ENCODE data around the gene ATXN2.
"Not testable (repeated sequence)": the region's sequence is repeated elsewhere in the genome, so short reads cannot be mapped to it uniquely, and the experiment has no call there.

The ATXN2 gene

GRCh38 chr12:111506260-111506659, 92.9 kb downstream of the ATXN2 start:
- no peak for DNase-seq (ENCODE audit: low read depth in 2 of 2)

DNA sequence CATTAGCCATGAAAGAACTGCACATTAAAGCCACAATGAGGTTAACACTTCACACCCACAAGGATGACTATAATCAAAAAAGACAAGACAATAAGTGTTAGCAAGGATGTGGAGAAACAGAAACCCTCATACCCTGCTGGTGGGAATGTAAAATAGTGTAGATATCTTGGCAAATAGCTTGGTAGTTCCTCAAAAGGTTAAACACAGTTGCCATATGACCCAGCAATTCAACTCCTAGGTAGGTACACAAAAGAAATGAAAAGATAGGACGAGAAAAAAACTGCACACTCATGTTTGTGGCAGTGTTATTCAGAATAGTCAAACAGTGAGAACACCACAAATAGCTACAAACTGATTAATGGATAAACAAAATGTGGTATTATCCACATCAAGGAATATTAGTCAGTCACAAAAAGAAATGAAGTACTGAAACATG, 93.5 kb downstream of the ATXN2 start:
- no peak for DNase-seq (ENCODE audit: low read depth in 2 of 2)

- DNase-seq (ENCODE audit: low read depth in 2 of 2): no peak
These were observed 96.0 kb downstream of the ATXN2 start for GRCh38 chr12:111503116-111503515.

DNA sequence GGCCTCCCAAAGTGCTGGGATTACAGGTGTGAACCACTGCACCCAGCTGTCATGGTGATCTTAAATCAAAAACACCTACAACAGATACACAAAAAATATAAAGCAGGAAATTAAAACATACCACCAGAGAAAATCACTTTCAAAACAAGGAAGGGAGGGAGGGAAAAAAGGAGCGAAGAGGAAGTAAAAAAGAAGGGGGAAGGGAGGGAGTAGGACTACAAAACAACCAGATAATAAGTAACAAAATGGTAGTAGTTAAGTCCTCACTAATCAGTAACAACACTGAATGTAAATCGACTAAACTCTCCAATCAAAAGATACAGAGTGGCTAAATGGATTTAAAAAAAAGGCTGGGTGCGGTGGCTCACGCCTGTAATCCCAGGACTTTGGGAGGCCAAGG, 104.4 kb downstream of the ATXN2 start:
- no peak for DNase-seq (ENCODE audit: low read depth in 2 of 2)

- DNase-seq (ENCODE audit: low read depth in 2 of 2): not testable (repeated sequence)
These were observed 106.1 kb downstream of the ATXN2 start for GRCh38 chr12:111492979-111493378.

- no peak for DNase-seq (ENCODE audit: low read depth in 2 of 2)
These were observed 110.3 kb downstream of the ATXN2 start for GRCh38 chr12:111488798-111489197.

DNA sequence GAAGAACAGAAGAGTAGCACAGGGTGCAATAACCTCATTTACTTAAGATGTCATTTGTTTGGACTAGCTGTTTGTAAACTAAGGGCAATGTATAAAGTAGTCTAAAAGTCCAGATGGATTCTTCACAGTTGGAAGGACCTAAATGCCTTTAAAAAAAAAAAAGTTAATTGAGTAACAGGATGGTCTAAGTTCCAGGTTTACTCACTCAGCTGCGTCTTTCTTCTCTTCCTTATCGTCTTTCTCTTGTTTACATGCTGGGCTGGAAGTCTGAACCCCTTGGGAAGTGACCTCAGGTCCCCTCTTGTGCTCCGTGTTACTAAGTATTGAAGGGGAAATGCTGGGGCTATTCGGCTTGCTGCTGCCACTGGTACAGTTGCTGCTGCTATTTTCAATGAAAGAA, 110.8 kb downstream of the ATXN2 start:
- no peak for DNase-seq (ENCODE audit: low read depth in 2 of 2)

DNA sequence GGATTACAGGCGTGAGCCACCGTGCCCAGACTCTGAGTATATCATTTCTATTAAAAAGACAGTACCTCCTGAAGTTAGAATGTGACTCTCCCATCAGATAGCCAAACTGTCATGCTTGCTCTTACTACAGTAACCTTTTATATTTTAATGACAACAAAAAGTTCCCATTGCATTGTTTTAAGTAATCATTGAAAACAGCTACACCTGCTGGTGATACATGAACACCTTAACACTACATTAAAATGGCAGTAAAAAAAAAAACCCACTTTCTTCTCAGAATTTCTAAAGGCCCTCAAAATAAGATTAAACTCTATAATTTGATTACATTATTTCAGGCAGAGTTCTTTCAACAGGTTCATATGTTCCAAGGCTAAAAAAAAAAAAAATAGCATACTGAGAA, 116.7 kb downstream of the ATXN2 start:
- DNase-seq (ENCODE audit: low read depth in 2 of 2): no peak

DNA sequence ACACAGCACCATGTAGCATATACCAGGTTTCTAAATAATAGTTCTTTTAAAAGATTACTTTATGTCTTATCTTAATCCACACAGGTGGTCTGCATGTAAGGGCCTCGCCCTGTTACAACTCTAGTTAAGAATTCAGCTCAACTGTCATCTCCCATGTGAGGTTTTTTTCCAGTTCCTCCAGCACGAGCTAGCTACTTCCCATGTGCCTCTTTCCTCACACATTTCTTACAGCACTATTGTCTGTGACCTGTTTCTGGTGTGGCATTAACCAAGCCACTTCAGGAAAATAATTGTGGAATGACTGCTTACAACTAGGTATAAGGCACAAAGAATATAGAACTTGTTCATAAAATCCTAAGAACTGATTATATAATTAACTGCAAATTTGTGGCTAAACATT, 127.9 kb downstream of the ATXN2 start:
- no peak for DNase-seq (ENCODE audit: low read depth in 2 of 2)

GRCh38 chr12:111469401-111469800, 129.7 kb downstream of the ATXN2 start:
- no peak for DNase-seq (ENCODE audit: low read depth in 2 of 2)

- DNase-seq (ENCODE audit: low read depth in 2 of 2): no peak
These were observed 131.3 kb downstream of the ATXN2 start for GRCh38 chr12:111467857-111468241.

DNA sequence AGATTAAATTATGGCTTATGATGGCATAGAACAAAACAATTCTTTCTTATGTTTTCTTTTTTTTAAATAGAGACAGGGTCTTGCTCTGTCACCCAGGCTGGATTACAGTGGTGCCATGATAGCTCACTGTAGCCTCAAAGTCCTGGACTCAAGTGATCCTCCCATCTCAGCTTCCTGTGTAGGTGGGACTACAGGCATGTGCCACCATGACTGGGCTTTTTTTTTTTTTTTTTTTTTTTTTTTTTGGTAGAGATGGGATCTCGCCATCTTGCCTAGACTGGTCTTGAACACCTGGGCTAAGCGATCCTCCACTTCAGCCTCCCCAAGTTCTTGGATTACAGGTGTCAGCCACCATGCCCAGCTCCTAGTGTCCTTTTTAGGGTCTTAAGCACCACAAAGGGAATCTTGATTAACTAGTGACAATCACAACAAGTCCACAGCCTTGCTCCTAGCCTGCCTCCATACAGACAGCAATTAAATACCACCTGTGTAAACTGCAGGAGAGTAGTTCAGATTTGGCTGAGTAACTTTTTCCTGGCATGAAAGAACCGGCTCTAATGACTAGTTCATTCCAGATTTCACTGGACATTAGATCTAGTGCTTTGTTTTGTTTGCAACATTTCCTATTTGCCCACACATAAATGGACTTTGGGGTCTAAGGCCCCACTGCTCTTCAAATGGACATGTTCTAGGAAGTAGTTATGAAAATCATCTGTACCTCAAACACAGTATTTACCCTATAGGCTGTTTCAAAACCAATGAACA, 131.8 kb downstream of the ATXN2 start:
- no peak for DNase-seq (ENCODE audit: low read depth in 2 of 2)

- no peak for DNase-seq (ENCODE audit: low read depth in 2 of 2)
These were observed 136.8 kb downstream of the ATXN2 start for GRCh38 chr12:111462210-111462769.

DNA sequence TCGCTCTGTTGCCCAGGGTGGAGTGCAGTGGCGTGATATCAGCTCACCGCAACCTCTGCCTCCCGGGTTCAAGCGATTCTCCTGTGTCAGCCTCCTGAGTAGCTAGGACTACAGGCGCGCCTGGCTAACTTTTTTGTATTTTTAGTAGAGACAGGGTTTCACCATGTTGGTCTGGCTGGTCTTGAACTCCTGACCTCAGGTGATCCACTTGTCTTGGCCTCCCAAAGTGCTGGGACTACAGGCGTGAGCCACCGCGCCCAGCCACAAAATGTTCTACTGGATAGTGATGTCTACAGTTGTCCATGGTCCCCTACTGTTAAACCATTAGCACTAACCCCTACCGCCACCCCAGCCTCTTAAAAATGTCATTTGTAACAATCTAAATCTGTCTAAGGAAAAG, 139.0 kb downstream of the ATXN2 start:
- DNase-seq (ENCODE audit: low read depth in 2 of 2): not testable (repeated sequence)

- no peak for DNase-seq (ENCODE audit: low read depth in 2 of 2)
These were observed 140.5 kb downstream of the ATXN2 start for GRCh38 chr12:111458546-111459172.

DNA sequence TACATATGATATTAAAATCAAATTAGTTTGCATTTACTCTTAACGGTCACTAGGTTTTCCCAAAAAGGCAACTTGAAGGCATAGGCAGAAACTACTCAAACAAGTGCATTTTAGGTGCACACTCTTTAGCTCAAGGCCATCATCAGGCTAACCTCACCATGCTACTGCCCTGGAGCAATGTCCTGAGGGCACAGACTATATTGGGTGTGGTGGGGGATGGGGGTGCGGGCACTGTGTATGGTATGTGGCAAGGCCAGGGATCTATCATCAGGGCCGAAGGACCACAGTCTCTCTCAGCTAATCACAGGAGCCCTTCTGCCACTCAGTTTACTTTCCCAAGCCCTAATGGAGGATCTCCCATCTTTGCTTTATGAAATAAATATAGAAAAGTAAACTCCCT, 141.5 kb downstream of the ATXN2 start:
- DNase-seq (ENCODE audit: low read depth in 2 of 2): no peak

- DNase-seq (ENCODE audit: low read depth in 2 of 2): no peak
These were observed 142.0 kb downstream of the ATXN2 start for GRCh38 chr12:111457071-111457470.

- no peak for DNase-seq (ENCODE audit: low read depth in 2 of 2)
These were observed 143.4 kb downstream of the ATXN2 start for GRCh38 chr12:111455448-111456320.

GRCh38 chr12:111454716-111455447, 144.2 kb downstream of the ATXN2 start:
- no peak for DNase-seq (ENCODE audit: low read depth in 2 of 2)

DNA sequence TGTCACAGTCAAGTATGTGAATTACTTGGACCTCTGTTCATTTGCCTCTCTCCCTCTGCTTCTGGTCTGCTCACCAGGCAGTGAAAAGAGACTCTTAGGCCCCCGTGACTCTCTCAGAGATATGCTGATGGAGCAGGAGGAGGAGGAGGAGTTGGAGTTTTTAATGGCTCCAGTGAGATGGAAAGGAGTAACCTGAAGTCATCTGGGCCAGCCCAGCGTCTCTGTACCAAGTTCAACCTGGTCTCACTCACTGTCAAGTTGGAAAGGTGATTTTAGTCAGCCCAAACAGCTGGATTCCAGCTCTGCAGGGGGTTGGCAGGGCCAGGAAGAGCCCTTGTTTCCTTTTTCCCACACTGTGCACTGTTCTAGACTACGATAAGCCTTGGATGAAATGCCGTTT, 144.8 kb downstream of the ATXN2 start:
- DNase-seq (ENCODE audit: low read depth in 2 of 2): no peak

Data from stimulated activated CD4-positive, alpha-beta T cell treated with anti-CD3 and anti-CD28 coated beads, Interleukin-4, amount 100 ng/mL, for 48 hours (primary cell).